Fibroblast of villous mesenchyme (primary cell): ENCODE measurements around the gene NRAS. TPM values are rescaled to one million over a fixed set of nuclear protein-coding genes. Genes with fewer than 3 reads are reported as not detected.

ENCODE experiments used
- DNase-seq: peaks from one replicate; pipeline ENCODE4 v3.0.0-alpha.2; 2010; ENCODE audit warnings: low read depth
- H3K4me3 ChIP-seq: 2 replicates; pipeline ENCODE4 v1.5.1; 2011; ENCODE audit warnings: low read depth, mild to moderate bottlenecking, low read length
- total RNA-seq: library from RNA; depleted of rRNA; stranded (reverse); fragments of >200 nt; gene quantifications from 2 replicates; pipeline ENCODE4 v1.2.3, GENCODE V29; 2012
- TF ChIP-seq, protein P1 (sequence below): IDR thresholded peaks from 2 replicates; pipeline ENCODE4 v1.5.1; 2012; ENCODE audit warnings: low read depth, mild to moderate bottlenecking, low read length; ENCODE audit not compliant: insufficient read depth

NRAS gene
- total RNA-seq, 1 donor, result 86.8 TPM

DNA sequence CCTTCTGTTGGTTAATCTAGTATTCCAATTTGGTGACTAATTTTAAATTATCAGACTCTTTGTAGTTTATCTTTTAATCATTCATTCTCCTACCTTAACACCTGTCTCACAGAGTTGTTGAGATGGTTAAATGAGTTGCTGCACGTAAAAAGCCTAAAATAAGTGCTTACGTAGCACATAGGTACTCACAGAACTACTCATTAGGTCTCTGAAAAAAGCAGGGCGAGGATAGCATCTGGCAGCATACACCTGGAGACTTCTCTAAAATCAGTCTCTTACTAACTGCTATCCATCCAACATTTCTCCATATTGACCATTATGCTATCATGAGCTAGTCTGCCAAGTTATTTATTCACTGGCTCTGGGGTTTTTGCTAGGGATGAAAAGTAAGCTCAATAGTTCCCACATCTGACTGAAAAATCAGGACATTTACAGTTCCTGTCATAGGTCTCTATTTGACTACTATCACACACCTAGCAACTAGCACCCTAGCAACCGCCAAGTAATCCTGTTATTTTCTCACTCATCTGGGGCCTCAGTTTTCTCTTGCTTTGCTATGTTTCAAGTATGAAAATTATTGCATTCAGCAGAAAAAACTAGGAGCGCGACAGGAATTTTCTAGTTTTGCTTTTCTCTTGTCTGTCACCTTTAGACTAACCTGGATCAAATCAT, 30.0 kb upstream of the NRAS start:
- no peak for DNase-seq
- TF ChIP-seq, protein P1, sequence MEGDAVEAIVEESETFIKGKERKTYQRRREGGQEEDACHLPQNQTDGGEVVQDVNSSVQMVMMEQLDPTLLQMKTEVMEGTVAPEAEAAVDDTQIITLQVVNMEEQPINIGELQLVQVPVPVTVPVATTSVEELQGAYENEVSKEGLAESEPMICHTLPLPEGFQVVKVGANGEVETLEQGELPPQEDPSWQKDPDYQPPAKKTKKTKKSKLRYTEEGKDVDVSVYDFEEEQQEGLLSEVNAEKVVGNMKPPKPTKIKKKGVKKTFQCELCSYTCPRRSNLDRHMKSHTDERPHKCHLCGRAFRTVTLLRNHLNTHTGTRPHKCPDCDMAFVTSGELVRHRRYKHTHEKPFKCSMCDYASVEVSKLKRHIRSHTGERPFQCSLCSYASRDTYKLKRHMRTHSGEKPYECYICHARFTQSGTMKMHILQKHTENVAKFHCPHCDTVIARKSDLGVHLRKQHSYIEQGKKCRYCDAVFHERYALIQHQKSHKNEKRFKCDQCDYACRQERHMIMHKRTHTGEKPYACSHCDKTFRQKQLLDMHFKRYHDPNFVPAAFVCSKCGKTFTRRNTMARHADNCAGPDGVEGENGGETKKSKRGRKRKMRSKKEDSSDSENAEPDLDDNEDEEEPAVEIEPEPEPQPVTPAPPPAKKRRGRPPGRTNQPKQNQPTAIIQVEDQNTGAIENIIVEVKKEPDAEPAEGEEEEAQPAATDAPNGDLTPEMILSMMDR, result no peak
- no peak overlapping the region for H3K4me3 ChIP-seq

DNA sequence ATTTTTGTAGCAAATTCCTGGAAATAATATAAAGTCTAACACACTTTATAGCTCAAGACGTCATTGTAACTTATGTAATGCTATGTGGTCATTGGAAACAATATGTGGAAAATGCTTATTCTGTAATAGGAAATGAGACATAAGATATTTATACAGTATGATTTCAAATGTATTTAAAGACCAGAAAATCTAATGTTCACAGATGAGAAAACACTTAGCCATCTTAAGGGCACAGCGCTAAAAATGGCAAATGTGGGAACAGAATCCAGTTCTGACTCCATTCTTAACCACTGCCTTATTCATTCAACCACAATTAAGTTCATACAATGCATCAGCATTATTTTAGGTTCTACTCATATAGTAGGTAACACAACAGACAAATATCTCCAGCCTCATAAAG, 28.7 kb upstream of the NRAS start:
- H3K4me3 ChIP-seq, result no peak overlapping the region
- TF ChIP-seq, protein P1, result no peak
- no peak for DNase-seq

DNA sequence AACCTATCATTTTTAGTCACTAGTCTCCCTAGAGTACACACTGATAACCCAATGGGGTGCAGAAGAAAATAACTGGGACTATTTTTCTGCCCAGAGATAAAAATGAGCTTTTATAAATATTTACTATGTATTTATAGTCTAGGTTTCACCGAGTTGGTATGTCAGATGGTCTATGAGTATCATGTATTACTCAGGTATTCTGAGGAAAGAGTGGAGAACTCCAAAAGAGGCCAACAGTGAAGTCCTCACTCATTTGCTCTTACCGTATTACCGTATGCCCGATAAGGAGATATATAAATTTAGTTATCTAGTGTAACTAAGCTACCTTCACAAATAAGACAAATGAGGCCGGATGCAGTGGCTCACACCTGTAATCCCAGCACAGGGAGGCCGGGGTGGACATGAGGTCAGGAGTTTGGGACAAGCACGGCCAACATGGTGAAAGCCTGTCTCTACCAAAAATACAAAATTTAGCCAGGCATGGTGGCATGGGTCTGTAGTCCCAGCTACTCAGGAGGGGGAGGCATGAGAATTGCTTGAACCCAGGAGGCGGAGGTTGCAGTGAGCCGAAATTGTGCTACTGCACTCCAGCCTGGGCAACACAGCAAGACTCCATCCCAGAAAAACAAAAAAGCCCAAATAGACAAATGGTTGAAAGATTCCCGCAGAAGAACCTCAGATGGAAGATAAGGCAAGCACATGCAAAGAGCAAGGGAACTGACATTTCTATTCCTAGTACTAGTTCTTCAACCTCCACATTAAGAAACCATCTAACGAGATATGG, 25.6 kb upstream of the NRAS start:
- DNase-seq, result no peak
- TF ChIP-seq, protein P1, result no peak
- no peak overlapping the region for H3K4me3 ChIP-seq

DNA sequence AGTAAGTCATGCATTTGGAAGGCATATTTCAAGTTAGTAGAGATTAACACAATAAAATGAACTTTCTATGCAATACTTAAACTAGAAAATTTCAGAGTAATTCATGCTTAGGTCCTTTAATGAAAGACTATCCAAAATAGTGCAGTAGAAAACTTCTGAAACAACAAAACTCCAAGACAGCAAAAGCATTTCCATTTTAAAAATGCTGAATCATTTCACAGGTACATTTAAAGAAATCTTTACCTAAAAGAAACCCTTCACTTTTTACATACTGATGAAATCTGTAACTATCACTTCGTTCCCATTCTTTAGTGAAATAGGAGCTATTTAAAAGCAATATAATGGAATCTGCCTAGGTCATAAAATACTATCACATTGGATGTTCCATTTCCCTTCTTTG, 23.8 kb upstream of the NRAS start:
- TF ChIP-seq, protein P1, result no peak
- no peak overlapping the region for H3K4me3 ChIP-seq
- no peak for DNase-seq

DNA sequence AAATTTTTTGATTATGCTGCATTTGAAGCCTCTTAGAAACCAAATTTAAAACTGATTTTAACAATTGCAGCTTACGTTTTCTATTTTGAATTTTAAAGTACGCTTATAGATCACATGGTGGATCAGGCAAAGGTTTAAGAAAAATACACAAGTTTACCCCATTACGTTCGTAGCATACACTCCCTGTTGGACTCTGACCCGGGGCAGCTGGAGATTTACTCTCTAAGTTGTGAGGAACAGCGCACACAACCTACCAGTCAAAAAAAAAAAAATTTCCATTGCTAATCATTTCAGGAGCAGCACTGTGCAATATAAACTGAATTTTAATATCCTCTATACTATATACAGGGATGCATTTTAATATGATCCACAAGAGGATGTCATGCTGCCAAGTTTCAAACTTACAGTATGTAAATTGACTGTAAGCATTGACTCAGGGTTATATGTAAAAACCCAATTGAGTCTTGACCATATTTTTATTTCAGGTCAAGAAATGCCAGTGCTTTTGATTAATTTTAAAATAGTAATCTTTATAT, 20.8 kb upstream of the NRAS start:
- H3K4me3 ChIP-seq, result no peak overlapping the region
- DNase-seq, result no peak
- TF ChIP-seq, protein P1, result no peak

DNA sequence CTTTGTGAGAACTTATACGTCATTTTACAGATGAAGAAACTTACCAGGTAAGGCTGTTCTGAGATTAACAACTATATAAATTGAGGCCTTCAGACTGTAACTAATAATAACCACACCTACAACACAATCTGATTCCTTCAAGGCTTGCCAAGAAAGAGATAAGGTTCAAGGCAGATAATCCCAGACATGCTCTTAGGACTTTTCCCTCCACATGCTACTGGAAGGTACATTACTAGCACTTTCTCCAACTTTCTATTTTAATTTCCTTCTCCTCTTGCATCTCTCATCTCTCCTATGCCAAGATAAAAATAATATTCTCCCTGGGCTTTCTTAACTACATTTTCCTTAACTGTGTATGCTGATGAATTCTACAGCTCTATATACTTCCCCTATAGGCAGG, 18.9 kb upstream of the NRAS start:
- DNase-seq, result no peak
- TF ChIP-seq, protein P1, result no peak
- H3K4me3 ChIP-seq, result no peak overlapping the region
